Measurements from ENCODE around the gene TMEM115.

Gene TMEM115

DNA sequence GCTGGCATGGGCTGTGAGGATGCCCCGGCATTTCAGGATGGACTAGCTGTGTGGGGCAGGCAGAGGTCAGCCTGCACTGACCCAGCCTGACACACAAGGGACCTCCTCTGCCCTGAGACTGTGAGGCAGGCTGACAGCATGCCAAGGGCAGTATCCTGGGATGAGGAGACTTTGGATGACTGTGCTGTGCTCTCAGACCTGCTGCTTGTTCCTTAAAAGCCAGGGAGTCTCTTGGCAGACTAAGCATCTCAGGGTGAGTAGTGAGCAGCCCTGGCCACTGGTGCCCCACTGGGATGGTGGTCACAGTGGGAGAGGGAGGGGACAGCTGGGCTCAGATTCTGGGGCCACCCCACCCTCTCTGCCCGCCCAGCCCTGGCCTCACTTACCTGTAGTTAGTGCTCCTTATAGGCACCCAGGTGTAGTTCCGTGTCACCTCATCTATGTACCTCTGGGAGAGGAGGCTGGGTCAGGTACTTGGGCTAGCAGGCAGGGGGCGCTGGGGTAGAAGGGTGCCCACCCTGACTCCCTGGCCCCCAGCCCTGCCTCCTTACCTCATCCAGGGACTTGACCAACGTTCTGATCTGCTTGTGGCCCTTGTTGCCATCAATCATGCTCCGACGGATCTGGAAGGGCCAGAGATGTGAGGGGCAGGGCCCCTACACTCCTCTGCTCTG is 16.1 kb upstream of the TMEM115 start:
- no peak for DNase-seq

- no peak for DNase-seq
These were observed 15.3 kb upstream of the TMEM115 start for GRCh38 chr3:50374363-50375257.

DNA sequence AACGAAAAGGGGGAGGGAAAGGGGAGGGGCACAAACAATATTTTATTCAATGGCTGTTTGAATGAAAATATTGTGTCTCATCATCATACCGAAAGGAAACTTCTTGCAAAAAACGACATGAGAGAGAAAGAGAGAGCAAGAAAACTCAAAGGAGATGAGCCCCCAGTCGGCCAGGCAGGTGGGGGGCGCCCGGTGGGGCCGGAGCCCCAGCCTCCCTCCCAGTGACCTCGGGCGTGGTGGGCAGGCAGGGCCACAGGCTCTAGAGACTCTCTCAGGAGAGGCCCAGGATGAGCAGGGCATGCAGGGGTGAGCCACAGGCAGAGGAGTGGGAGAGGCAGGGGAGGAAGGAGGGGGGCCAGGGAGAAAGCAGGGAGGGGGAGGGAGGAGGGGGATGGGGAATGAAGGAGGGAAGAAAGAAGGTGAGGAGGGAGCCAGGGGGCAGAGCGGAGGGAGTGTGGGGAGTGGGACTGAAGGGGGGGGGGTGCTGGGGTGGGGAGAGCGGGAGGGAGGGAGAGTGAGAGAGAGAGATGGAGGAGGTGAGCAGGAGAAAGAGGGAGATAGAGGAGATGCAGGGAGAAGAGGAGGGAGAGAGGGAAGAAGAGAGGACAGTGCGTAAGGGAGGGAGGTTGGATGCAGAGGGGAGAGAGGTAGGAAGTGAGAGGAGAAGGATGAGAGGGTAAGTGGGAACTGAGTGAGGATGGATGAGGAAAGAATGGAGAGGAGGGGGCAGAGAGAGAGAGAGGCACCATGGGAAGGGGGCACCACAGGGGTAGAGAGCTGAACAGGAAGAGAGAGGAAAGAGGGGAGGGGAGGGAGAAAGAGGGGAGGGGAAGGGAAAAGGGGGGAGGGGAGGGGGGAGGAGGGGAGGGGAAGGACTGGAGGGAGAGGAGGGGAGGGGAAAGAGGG is 14.1 kb upstream of the TMEM115 start:
- DNase-seq = no peak

DNA sequence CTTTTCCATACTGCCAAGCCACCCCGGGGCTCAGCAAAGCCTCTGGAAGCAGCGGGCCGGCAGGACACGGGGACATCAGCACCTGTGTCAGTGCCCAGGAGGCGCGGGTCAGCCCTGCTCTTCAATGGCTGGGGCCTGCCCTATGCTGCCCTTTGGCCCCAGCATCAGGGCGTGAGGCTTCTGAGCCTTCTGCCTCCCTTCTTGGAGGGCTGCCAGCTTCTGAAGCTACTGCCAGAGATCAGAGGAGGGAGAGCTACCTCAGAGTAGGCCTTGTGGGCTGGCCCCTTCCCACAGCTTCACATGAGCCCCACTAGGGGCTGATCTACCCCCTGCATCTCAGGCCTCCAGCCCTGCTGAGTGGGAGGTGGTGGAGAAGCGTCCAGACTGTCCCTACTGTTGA is 13.0 kb upstream of the TMEM115 start:
- DNase-seq = no peak

- DNase-seq = no peak
These were observed 11.9 kb upstream of the TMEM115 start for GRCh38 chr3:50371133-50371685.

DNA sequence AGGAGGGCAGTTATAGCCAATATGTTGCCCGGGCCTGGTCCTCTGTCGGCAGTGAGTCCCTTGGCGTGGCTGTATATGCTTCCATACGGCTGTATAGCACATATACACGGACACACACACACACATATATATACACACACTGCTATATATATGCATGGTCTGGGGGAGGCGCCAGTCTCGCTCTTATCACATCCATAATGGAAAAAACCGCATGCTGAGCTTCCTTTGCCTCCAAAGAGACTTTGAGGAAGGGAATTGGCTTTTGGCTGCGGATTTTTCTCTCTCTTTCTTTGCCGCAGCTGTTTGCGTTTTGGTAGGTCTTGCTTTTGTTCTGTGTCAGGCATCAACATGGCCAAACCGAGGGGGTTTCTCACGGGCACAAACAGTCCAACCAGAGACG is 11.3 kb upstream of the TMEM115 start:
- no peak for DNase-seq

- no peak for DNase-seq
These were observed 9.8 kb upstream of the TMEM115 start for GRCh38 chr3:50369012-50369670.

- DNase-seq = no peak
These were observed 6.5 kb upstream of the TMEM115 start for GRCh38 chr3:50365842-50366220.

GRCh38 chr3:50365080-50365841 is 5.9 kb upstream of the TMEM115 start:
- DNase-seq = peak; percentile 94

- DNase-seq = no peak
These were observed 5.3 kb upstream of the TMEM115 start for GRCh38 chr3:50364573-50365079.

- DNase-seq = no peak
These were observed 414 bp upstream of the TMEM115 start for GRCh38 chr3:50359760-50360110.

DNA sequence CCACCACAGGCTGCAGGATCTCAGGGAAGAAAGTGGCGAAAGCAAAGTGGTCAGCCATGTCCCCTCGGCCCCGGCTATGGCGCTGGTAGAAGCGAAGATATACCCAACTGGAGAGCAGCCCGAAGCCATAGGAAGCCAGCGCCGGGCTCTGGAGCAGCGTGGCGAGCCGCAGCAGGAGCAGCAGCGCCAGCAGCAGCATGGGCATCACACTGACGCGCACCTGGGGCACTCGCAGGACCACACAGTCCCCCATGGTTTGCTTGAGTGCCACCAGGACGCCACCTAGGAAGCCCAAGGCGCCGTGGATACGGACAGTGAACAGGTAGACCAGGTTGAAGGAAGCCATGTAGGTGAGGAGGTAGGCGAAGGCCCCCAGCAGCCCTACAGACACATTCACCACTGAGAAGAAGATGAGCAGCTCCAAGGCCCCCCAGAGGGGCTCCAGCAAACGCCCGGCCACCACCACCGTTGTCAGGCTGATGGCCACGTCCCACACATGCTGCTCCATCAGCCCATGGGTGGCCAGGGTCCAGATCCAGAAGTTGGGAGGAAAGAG is 888 bp downstream of the TMEM115 start:
- no peak for DNase-seq

DNA sequence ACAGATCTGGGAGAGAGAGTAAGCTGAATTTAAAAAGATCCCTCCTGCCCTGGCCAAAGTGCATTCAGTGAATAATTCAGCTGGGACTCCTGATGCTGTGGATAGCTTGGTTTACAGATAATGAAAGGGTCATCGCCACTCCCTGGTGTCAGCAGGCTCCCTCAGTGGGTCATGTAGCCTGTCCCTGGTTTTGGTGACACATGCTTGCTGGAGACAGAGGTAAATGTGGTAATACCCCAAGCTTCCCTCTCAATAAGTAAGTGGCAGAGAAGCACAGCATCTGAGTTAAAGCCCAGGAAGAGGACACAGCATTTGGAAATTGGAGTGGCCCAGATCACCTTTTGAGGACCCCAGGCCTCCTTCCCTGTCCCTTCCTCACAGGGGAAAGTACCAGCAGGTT is 1.8 kb downstream of the TMEM115 start:
- no peak for DNase-seq

DNA sequence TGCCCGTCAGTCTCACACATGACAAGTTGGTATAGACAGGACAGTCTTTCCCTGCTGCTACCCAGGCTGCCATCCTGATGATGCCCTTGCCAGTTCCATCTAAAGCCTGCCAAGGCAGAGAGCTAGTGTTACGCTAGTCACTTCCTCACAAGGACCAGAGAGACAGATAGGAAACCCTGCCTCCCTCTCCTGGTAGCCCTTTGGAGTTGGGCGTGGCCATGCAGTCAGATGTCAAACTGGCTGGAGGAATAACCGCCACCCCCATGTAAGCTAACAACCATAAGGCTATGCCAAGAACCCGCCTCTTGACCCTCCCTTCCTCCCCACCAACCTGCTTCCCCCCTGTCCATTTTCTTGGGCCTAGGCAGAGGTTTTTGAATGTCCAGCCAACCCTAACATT is 2.8 kb downstream of the TMEM115 start:
- no peak for DNase-seq

- DNase-seq = no peak
These were observed 3.3 kb downstream of the TMEM115 start for GRCh38 chr3:50355829-50356552.

DNA sequence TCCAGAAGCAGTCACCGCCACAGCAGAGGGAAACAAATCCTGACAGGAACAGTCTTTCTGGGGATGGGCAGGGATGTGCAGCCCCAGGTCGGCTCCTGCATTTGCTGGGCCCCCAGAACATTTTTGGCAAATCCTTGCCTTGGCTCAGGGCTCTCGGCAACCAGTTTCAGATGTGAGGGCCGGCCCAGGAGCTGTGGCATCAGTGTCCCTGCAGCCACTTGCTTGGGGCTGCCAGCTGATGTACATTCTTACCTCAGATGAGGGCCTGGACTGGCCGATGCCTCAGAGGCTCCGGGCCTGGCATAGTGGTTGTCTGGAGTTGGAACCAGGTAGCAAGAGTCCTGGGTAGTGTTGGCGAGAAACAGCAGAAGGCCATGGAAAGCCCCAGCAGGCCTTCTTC is 4.5 kb downstream of the TMEM115 start:
- no peak for DNase-seq

DNA sequence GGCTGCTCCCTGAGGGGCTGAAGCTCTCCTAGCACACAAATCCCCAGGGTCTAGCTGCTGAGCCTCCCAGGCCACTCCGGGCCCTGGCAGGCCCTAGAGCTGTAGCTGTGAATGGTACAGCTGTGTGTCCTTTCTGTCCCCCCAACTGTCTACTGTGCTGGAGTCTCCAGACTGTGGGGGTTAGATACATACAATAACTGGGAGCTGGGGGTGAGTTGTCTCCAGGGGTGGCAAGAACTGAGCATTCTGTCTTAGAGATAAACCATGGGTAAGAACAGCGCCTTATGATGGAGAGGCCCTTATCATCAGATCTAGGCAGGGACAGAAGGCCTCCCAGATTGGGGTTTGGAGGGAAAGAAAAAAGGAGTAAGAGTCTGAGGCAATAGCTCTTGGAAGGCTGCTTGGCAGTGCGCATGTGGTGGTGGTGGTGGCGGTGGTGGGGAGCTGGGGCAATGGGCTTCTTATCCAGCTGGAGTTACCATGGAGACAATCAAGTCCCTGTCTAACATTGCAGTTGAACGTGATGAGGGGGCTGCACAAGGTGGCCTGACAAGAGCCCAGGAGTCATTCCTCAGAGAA is 5.0 kb downstream of the TMEM115 start:
- DNase-seq = no peak

- DNase-seq = no peak
These were observed 5.9 kb downstream of the TMEM115 start for GRCh38 chr3:50353245-50354004.

GRCh38 chr3:50352781-50353180 is 6.5 kb downstream of the TMEM115 start:
- no peak for DNase-seq
